Measurements from ENCODE around the gene MOB3B.
"Not testable (repeated sequence)": the region's sequence is repeated elsewhere in the genome, so short reads cannot be mapped to it uniquely, and the experiment has no call there.

MOB3B gene

DNA sequence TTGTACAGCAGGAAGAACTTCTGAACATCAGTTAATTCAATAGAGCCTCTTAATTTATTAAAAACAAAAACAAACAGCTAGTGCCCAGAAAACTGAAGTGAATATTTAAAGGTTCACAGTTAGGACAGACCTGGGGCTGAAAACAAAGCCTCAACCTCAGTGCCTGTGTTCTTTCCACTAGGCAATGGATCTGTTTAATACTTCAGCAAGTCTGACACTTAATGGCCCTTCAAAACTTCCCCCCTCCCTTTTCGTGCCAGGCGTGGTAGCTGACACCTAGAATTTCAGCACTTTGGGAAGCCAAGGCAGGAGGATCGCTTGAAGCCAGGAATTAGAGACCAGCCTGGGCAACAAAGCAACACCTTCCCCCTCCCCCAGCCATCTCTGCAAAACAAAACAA is 60.1 kb downstream of the MOB3B start:
- TF ChIP-seq, protein P1, sequence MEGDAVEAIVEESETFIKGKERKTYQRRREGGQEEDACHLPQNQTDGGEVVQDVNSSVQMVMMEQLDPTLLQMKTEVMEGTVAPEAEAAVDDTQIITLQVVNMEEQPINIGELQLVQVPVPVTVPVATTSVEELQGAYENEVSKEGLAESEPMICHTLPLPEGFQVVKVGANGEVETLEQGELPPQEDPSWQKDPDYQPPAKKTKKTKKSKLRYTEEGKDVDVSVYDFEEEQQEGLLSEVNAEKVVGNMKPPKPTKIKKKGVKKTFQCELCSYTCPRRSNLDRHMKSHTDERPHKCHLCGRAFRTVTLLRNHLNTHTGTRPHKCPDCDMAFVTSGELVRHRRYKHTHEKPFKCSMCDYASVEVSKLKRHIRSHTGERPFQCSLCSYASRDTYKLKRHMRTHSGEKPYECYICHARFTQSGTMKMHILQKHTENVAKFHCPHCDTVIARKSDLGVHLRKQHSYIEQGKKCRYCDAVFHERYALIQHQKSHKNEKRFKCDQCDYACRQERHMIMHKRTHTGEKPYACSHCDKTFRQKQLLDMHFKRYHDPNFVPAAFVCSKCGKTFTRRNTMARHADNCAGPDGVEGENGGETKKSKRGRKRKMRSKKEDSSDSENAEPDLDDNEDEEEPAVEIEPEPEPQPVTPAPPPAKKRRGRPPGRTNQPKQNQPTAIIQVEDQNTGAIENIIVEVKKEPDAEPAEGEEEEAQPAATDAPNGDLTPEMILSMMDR (IDR thresholded peaks at IDR 0.05; ENCODE audit: low read depth, low read length) = no peak
- H3K4me3 ChIP-seq (replicated peaks in 1 of 2; ENCODE audit: low read depth in 2 of 2, low read length in 2 of 2) = no peak overlapping the region
- no peak for DNase-seq (ENCODE audit: low read depth in 2 of 2)

DNA sequence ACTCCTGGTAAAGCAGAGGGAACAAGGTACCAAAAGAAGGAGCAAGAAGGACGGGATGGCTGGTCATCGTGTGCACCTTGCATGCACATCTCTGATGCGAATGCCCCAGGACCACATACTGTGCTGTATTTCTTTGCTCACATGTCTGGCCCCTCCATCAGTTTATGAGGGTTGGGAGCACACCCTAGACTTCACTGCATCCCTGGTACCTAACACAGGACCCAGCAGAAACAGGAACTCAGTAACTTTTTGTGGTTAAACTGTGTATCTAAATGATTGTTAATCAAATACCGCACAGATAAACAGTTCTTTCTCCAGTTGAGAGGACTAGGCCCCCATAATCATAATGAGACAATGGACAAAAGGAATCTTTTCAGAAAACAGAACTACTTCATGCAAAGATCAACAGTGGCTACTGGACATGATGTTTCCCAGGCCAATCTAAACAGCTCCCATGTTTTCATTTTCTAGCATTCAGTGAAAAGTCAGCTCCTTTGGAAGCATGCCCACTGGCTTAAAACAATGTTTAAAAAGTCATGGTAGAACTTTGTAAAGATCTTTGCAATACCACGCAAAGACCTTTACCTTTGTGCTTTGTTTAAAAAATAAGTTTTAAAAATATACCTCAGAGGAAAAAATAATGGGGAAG is 61.0 kb downstream of the MOB3B start:
- TF ChIP-seq, protein P1 (IDR thresholded peaks at IDR 0.05; ENCODE audit: low read depth, low read length) = no peak
- H3K4me3 ChIP-seq (replicated peaks in 1 of 2; ENCODE audit: low read depth in 2 of 2, low read length in 2 of 2) = no peak overlapping the region
- DNase-seq (ENCODE audit: low read depth in 2 of 2) = peak; percentile 4 to 22

DNA sequence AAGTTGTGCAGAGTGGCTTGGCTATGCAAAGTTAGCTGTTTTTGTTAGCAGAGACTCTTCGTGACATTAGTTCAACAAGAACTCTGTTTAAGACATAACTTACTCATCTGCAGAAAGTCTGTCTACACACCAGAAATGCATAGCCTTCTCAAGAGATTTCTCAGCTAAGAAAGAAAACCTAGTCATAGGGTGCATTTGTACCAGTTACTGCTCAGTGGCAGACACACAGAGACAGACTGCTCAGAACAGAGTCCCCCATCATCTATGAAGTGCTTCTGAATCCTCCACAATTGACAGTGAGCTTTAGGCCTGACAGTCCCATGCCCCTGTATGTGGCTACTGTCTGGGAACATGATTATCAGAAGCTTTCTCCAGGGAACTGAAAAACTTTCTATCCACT is 61.6 kb downstream of the MOB3B start:
- no peak overlapping the region for H3K4me3 ChIP-seq (replicated peaks in 1 of 2; ENCODE audit: low read depth in 2 of 2, low read length in 2 of 2)
- TF ChIP-seq, protein P1 (IDR thresholded peaks at IDR 0.05; ENCODE audit: low read depth, low read length) = no peak
- no peak for DNase-seq (ENCODE audit: low read depth in 2 of 2)

GRCh38 chr9:27467486-27467885 is 62.1 kb downstream of the MOB3B start:
- no peak overlapping the region for H3K4me3 ChIP-seq (replicated peaks in 1 of 2; ENCODE audit: low read depth in 2 of 2, low read length in 2 of 2)
- TF ChIP-seq, protein P1 (IDR thresholded peaks at IDR 0.05; ENCODE audit: low read depth, low read length) = no peak
- no peak for DNase-seq (ENCODE audit: low read depth in 2 of 2)

GRCh38 chr9:27466516-27466915 is 63.1 kb downstream of the MOB3B start:
- not testable (repeated sequence) for H3K4me3 ChIP-seq (replicated peaks in 1 of 2; ENCODE audit: low read depth in 2 of 2, low read length in 2 of 2); DNase-seq (ENCODE audit: low read depth in 2 of 2)

DNA sequence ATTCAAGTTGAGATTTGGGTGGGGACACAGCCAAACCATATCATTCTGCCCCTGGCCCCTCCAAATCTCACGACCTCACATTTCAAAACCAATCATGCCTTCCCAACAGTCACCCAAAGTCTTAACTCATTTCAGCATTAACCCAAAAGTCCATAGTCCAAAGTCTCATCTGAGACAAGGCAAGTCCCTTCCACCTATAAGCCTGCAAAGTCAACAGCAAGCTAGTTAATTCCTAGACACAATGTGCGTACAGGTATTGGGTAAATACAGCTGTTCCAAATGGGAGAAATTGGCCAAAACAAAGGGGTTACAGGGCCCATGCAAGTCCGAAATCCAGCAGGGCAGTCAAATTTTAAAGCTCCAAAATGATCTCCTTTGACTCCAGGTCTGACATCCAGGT is 64.7 kb downstream of the MOB3B start:
- DNase-seq (ENCODE audit: low read depth in 2 of 2); H3K4me3 ChIP-seq (replicated peaks in 1 of 2; ENCODE audit: low read depth in 2 of 2, low read length in 2 of 2): not testable (repeated sequence)

DNA sequence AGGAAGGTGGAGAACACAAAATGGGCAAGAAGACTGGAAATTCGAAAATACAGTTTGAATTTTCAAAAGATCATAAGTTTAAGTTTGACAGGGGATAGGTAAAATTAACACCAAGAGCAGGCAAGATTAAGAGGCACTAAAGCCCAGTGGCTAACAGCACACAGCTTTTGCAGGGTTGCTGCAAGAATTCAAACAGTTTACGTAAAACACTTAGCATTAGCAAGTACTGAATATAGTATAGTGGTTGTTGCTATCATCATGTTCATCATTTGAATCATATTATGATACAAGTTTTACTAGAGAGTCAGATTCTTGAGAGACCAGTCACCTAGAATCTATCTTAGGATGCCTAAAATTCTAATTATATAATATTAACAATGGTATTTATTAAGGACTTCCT is 66.8 kb downstream of the MOB3B start:
- no peak overlapping the region for H3K4me3 ChIP-seq (replicated peaks in 1 of 2; ENCODE audit: low read depth in 2 of 2, low read length in 2 of 2)
- no peak for DNase-seq (ENCODE audit: low read depth in 2 of 2)
- TF ChIP-seq, protein P1 (IDR thresholded peaks at IDR 0.05; ENCODE audit: low read depth, low read length) = no peak

DNA sequence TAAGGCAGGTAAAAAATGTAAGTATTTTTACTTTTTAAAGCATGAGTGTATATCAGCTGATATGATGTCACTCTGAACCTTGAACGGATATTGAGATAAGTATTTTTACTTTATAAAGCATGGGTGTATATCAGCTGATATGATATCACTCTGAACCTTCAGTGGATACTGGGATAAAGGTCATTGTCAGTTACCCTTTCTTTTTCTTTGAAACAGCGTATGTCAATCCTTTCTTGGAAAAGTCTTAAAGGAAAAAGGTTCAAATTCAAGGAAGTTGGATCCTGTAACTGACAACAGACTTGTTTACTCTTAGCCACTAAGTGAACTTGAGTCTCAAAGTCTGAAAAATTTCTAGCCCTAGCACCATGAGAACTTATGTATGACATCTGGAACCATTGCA is 67.2 kb downstream of the MOB3B start:
- H3K4me3 ChIP-seq (replicated peaks in 1 of 2; ENCODE audit: low read depth in 2 of 2, low read length in 2 of 2) = no peak overlapping the region
- no peak for DNase-seq (ENCODE audit: low read depth in 2 of 2)
- TF ChIP-seq, protein P1 (IDR thresholded peaks at IDR 0.05; ENCODE audit: low read depth, low read length) = no peak

Measured in cardiac fibroblast (primary cell).